K562 (cell line): Measurements from ENCODE around the gene ID4. TPM values are rescaled to one million over a fixed set of nuclear protein-coding genes. Genes with fewer than 3 reads are reported as not detected.

Experiments
- ATAC-seq: fragments of 200-7000 bp; cut with Tn5 transposase; 3 replicates; pipeline ENCODE4 v1.9.1; 2020; ENCODE audit warnings: moderate library complexity
- BruUV-seq: library from RNA; stranded (reverse); fragments of 400-500 nt; replicated peaks from 2 replicates; lab custom pipeline; 2021; lab: Mats Ljungman, UMichigan
- CTCF ChIA-PET: fragments of 300-600 bp; formaldehyde crosslinking; extraction: SDS; loops from one replicate; lab custom pipeline; 2021; ENCODE audit warnings: low intra/inter-chr PET ratio; lab: Yijun Ruan, JAX
- POLR2A ChIA-PET: fragments of 300-600, 350-650 bp; sonication (Branson Sonifier 250); formaldehyde crosslinking; extraction: SDS; loops from one replicate; lab custom pipeline; 2021; ENCODE audit warnings: antibody characterized with exemption, inconsistent platforms; lab: Yijun Ruan, JAX
- DNase-seq, 4 experiments: peaks; one replicate each; pipeline versions ENCODE4 v3.0.0 to v3.0.0-alpha.2; 2011 to 2018; ENCODE audit warnings: low spot score in 3 of 4, mixed read lengths in 3 of 4; ENCODE audit errors: extremely low read depth in 1 of 4
- FAIRE-seq: peaks from 2 replicates; lab custom pipeline; 2011; peaks lifted over from hg19 to GRCh38; lab: Jason Lieb, UNC
- H2AFZ ChIP-seq: 2 replicates; pipeline ENCODE4 v1.6.0; 2011; ENCODE audit warnings: low read depth, low read length, control low read depth, inconsistent platforms
- H3K27ac ChIP-seq: fragments of 200-600 bp; 3 replicates; pipeline ENCODE4 v1.8.0; 2011; ENCODE audit warnings: low read depth, mild to moderate bottlenecking, control low read depth, inconsistent platforms, low read length, moderate library complexity, mixed read lengths; ENCODE audit errors: extremely low read depth
- H3K27me3 ChIP-seq, 2 experiments: fragments of 300-600 bp in 1 of 2; 2 replicates in 1 of 2; 3 replicates in 1 of 2; pipeline versions ENCODE4 v1.6.0 to v1.8.0; 2011; ENCODE audit warnings: inconsistent platforms in 2 of 2, low read length in 2 of 2, mild to moderate bottlenecking in 1 of 2, mixed read lengths in 1 of 2, moderate library complexity in 1 of 2; ENCODE audit not compliant: control insufficient read depth in 2 of 2, insufficient read depth in 2 of 2
- H3K36me3 ChIP-seq: fragments of 300-600 bp; 3 replicates; pipeline ENCODE4 v1.8.0; 2011; ENCODE audit warnings: mild to moderate bottlenecking, low read length, inconsistent platforms; ENCODE audit not compliant: control insufficient read depth, insufficient read depth
- H3K4me1 ChIP-seq, 2 experiments: fragments of 200-600 bp in 1 of 2; replicated peaks in 1 of 2; 2 replicates in 1 of 2; 3 replicates in 1 of 2; pipeline versions ENCODE4 v1.5.1 to v1.8.0; 2011; ENCODE audit warnings: inconsistent platforms in 2 of 2, low read length in 2 of 2, mild to moderate bottlenecking in 1 of 2, mixed read lengths in 1 of 2, moderate library complexity in 1 of 2; ENCODE audit not compliant: control insufficient read depth in 2 of 2, insufficient read depth in 2 of 2
- H3K4me2 ChIP-seq: 2 replicates; pipeline ENCODE4 v1.6.1; 2011; ENCODE audit warnings: low read length, control low read depth, inconsistent platforms, mixed read lengths; ENCODE audit not compliant: insufficient read depth
- H3K4me3 ChIP-seq: fragments of 200-600 bp; sonication (generic), shearing (Covaris generic); 2 replicates; pipeline ENCODE4 v1.5.1; 2016; ENCODE audit warnings: control low read depth, inconsistent platforms
- H3K79me2 ChIP-seq: fragments of 200-600 bp; 3 replicates; pipeline ENCODE4 v1.8.0; 2011; ENCODE audit warnings: low read length, inconsistent platforms; ENCODE audit not compliant: control insufficient read depth, insufficient read depth
- H3K9ac ChIP-seq, 2 experiments: 2 replicates each; pipeline versions ENCODE4 v1.6.0 to v1.6.1; 2011; ENCODE audit warnings: low read depth in 2 of 2, low read length in 2 of 2, control low read depth in 1 of 2, inconsistent platforms in 1 of 2, mild to moderate bottlenecking in 1 of 2, mixed read lengths in 1 of 2; ENCODE audit not compliant: insufficient read depth in 1 of 2
- H3K9me1 ChIP-seq: one replicate; pipeline ENCODE4 v1.6.0; 2011; ENCODE audit warnings: inconsistent platforms, mild to moderate bottlenecking, low read length, moderate library complexity; ENCODE audit not compliant: control insufficient read depth, insufficient read depth
- H3K9me3 ChIP-seq: replicated peaks from 2 replicates; pipeline ENCODE4 v1.5.1; 2011; ENCODE audit warnings: low read depth, low read length, inconsistent platforms; ENCODE audit not compliant: control insufficient read depth, insufficient read depth
- H4K20me1 ChIP-seq: replicated peaks from 2 replicates; pipeline ENCODE4 v1.6.1; 2011; ENCODE audit warnings: low read length, inconsistent platforms, mixed read lengths; ENCODE audit not compliant: control insufficient read depth, insufficient read depth
- ETS2 ChIP-seq: IDR thresholded peaks from 2 replicates; pipeline ENCODE4 v1.6.1; 2016; ENCODE audit warnings: borderline replicate concordance, missing genetic modification characterization, mild to moderate bottlenecking, moderate library complexity, missing compliant biosample characterization; ENCODE audit not compliant: poor library complexity, severe bottlenecking
- FUS ChIP-seq: fragments of 200-400 bp; formaldehyde crosslinking; optimal IDR thresholded peaks from 2 replicates; pipeline ENCODE3; 2017; ENCODE audit warnings: low read depth, low read length
- MYBL2 ChIP-seq, 2 experiments: fragments of 450-650 bp in 1 of 2; sonication (generic) in 1 of 2; formaldehyde crosslinking in 1 of 2; IDR thresholded peaks; 2 replicates each; pipeline versions ENCODE4 v1.6.1 to v1.8.1; 2017 to 2022; ENCODE audit warnings: borderline replicate concordance in 1 of 2, inconsistent platforms in 1 of 2, low read depth in 1 of 2, mild to moderate bottlenecking in 1 of 2, missing genetic modification reagents in 1 of 2, moderate library complexity in 1 of 2
- SAFB ChIP-seq: fragments of 200-400 bp; formaldehyde crosslinking; IDR thresholded peaks from 2 replicates; pipeline ENCODE4 v1.6.1; 2017; ENCODE audit warnings: low read depth, low read length, borderline replicate concordance
- ZNF175 ChIP-seq: fragments of 200-800 bp; sonication (Bioruptor generic); IDR thresholded peaks from 2 replicates; pipeline ENCODE4 v1.6.1; 2016; ENCODE audit warnings: low read depth, mild to moderate bottlenecking, missing genetic modification characterization, missing compliant biosample characterization
- ZNF436 ChIP-seq: fragments of 250-450, 450-650 bp; sonication (Bioruptor Pico); formaldehyde crosslinking; IDR thresholded peaks from 2 replicates; pipeline ENCODE4 v1.7.0; 2020; ENCODE audit warnings: mild to moderate bottlenecking
- WGBS: fragments of 100-300 bp; shearing (Covaris generic); methylation state at CpG from one replicate; pipeline ENCODE4 v1.1.6; 2016; ENCODE audit warnings: low coverage, mixed read lengths; ENCODE audit not compliant: insufficient coverage; ENCODE audit errors: missing lambda C conversion rate; 5-methylcytosine and 5-hydroxymethylcytosine counted together
- in situ Hi-C: fragments of 300-500 bp; cut with MboI; formaldehyde crosslinking; loops from 4 replicates; pipeline ENCODE4 v1.15.0; 2018; ENCODE audit warnings: inconsistent platforms, mixed read lengths
- intact Hi-C: fragments of 100-400 bp; cut with micrococcal nuclease; formaldehyde crosslinking; loops from 2 replicates; pipeline ENCODE4 v1.14.2; 2022
- polyA plus RNA-seq, 8 experiments: library from polyadenylated mRNA; depleted of rRNA in 4 of 8; stranded (reverse) in 5 of 8; unstranded in 3 of 8; fragments of >200 nt; fragmentation: Nextera tagmentation in 2 of 8; fragmentation: Illumina TruSeq in 1 of 8; extraction: Ambion mirVana in 2 of 8; extraction: Trizol in 1 of 8; gene quantifications; 2 replicates each; pipeline versions ENCODE4 v1.2.1 to v1.2.3, GENCODE V29; 2011 to 2014; ENCODE audit warnings: inconsistent platforms in 1 of 8, missing spikeins in 1 of 8
- total RNA-seq, 7 experiments: library from RNA; depleted of rRNA in 6 of 7; stranded (reverse); fragments of >200 nt in 6 of 7; fragmentation: Illumina TruSeq in 2 of 7; extraction: Trizol in 2 of 7; gene quantifications; 2 replicates each; pipeline versions ENCODE4 v1.2.1 to v1.2.3, GENCODE V29; 2011 to 2021; ENCODE audit warnings: low replicate concordance in 1 of 7
- TF ChIP-seq, protein P1 (sequence below): fragments of 250-450 bp; sonication (Bioruptor Pico); IDR thresholded peaks from 2 replicates; pipeline ENCODE4 v1.9.0; 2021; ENCODE audit warnings: mild to moderate bottlenecking
- TF ChIP-seq, protein P2 (sequence below), 2 experiments: fragments of 200-800 bp in 1 of 2; sonication (Bioruptor generic) in 1 of 2; sonication (generic) in 1 of 2; formaldehyde crosslinking in 1 of 2; IDR thresholded peaks in 1 of 2; conservative IDR thresholded peaks in 1 of 2; 2 replicates each; pipeline versions ENCODE4 v1.5.0 to v1.6.1; 2016 to 2020; ENCODE audit warnings: missing compliant biosample characterization in 1 of 2, missing genetic modification characterization in 1 of 2, missing genetic modification reagents in 1 of 2
- TF ChIP-seq, protein P3 (sequence below): sonication (generic); formaldehyde crosslinking; IDR thresholded peaks from 2 replicates; pipeline ENCODE4 v1.8.0; 2023; ENCODE audit warnings: mild to moderate bottlenecking, missing genetic modification reagents

The ID4 gene
- total and polyA plus RNA-seq, 9 of the 15 experiments (the other 6 are each of a cell fraction or from before 2014, with no cell fraction given) = not detected

DNA sequence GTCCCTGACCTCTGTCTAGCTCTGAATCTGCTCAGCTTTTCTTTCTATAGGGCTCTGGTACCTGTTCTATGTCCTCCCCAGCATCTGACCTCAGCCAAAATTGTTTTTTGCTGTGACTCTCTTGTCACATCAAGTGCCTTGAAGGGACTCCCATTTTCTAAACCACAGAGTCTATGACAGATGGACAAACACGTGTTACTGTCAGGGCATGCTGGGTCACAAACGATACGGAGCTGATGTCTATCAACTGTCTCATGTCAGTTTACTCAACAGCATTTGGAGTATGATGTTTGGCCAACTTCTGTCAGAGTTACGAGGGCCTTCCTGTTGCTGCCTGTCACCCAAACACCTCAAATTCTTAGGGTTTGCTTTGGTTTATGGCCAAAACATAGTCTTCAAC is 20.5 kb downstream of the ID4 start (continued):
- TF ChIP-seq SAFB (no peak), ZNF175 (no peak), ETS2 (tag) (no peak)

DNA sequence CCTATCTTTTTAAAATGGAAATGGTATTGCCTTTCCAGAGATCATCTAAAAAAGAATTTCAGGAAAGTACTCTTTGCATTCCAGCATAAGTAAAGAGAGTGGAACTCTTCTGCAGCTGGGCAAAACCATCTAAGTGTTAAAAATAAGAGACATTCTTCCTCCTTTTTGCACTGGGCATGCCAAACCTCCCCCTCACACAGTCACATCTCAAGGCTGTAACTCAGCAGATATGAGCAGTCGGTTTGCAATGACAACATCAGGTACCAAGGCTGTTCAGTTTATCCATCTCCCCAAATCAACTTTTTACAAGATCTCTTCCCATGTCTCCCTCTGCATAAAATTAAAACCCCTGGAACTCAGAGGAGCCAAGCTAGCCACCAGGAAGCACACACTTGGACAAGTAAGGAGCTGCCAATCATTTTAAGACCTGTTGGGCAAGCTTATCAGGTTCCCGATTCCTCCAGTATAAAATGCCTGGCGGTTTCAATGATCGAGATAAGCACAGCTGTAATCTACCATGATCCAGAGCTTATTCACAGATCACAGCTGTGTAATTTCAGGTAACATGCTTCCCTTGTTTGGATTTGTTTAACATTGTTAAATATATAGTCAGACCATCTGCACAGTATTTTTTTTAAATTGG is 23.2 kb downstream of the ID4 start:
- Histone ChIP-seq H3K4me3 (no peak overlapping the region), H4K20me1 (no peaks in the 10 kb centered on the region), H3K79me2 (no peaks in the 10 kb centered on the region), H3K9ac (no peak overlapping the region), H3K27ac (no peak overlapping the region), H3K9me1 (no peaks in the 10 kb centered on the region), H3K4me2 (no peak overlapping the region), H3K36me3 (no peaks in the 10 kb centered on the region), H3K4me1 (no peaks in the 10 kb centered on the region), H3K9me3 (no peaks in the 10 kb centered on the region), H3K27me3 (0 out of 5 replicates have a peak, but pooled peaks cover 2 to 3% of the 10 kb centered on the region in 2 experiments), H2AFZ (no peak overlapping the region)
- in situ Hi-C loops = loop anchor here (25.0 kb wide), 1 partner anchor 1273 kb away; no protein-coding TSS in a partner anchor
- BruUV-seq = no TSS peak
- TF ChIP-seq, protein P1, sequence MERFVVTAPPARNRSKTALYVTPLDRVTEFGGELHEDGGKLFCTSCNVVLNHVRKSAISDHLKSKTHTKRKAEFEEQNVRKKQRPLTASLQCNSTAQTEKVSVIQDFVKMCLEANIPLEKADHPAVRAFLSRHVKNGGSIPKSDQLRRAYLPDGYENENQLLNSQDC = no peak
- TF ChIP-seq MYBL2 (IDR thresholded peaks at IDR 0.05; ENCODE audit: low read depth) (no peak), MYBL2 (CRISPR knock-in tag; IDR thresholded peaks at IDR 0.05; ENCODE audit: borderline replicate concordance) (no peak), ZNF436 (CRISPR knock-in tag) (no peak), FUS (no peak)
- TF ChIP-seq, protein P2, sequence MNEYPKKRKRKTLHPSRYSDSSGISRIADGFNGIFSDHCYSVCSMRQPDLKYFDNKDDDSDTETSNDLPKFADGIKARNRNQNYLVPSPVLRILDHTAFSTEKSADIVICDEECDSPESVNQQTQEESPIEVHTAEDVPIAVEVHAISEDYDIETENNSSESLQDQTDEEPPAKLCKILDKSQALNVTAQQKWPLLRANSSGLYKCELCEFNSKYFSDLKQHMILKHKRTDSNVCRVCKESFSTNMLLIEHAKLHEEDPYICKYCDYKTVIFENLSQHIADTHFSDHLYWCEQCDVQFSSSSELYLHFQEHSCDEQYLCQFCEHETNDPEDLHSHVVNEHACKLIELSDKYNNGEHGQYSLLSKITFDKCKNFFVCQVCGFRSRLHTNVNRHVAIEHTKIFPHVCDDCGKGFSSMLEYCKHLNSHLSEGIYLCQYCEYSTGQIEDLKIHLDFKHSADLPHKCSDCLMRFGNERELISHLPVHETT (CRISPR knock-in tag; conservative IDR thresholded peaks at IDR 0.05 in 1 of 2, IDR thresholded peaks at IDR 0.05 in 1 of 2) = no peak
- TF ChIP-seq, protein P3, sequence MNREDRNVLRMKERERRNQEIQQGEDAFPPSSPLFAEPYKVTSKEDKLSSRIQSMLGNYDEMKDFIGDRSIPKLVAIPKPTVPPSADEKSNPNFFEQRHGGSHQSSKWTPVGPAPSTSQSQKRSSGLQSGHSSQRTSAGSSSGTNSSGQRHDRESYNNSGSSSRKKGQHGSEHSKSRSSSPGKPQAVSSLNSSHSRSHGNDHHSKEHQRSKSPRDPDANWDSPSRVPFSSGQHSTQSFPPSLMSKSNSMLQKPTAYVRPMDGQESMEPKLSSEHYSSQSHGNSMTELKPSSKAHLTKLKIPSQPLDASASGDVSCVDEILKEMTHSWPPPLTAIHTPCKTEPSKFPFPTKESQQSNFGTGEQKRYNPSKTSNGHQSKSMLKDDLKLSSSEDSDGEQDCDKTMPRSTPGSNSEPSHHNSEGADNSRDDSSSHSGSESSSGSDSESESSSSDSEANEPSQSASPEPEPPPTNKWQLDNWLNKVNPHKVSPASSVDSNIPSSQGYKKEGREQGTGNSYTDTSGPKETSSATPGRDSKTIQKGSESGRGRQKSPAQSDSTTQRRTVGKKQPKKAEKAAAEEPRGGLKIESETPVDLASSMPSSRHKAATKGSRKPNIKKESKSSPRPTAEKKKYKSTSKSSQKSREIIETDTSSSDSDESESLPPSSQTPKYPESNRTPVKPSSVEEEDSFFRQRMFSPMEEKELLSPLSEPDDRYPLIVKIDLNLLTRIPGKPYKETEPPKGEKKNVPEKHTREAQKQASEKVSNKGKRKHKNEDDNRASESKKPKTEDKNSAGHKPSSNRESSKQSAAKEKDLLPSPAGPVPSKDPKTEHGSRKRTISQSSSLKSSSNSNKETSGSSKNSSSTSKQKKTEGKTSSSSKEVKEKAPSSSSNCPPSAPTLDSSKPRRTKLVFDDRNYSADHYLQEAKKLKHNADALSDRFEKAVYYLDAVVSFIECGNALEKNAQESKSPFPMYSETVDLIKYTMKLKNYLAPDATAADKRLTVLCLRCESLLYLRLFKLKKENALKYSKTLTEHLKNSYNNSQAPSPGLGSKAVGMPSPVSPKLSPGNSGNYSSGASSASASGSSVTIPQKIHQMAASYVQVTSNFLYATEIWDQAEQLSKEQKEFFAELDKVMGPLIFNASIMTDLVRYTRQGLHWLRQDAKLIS (CRISPR knock-in tag) = no peak
- ChIA-PET CTCF (no interaction called here), POLR2A (interaction anchor here (0.6 kb wide), 1 partner anchor 331 kb away, joined by 3 read pairs; no protein-coding TSS in a partner anchor)
- WGBS = 0% methylated on average over 4 of the region's 4 CpGs
- intact Hi-C loops = no loop called here
- no peak for DNase-seq
- no peak for ATAC-seq
- FAIRE-seq = no peak
